HCT116 (cell line): ENCODE data around the gene PLB1. TPM values are rescaled to one million over a fixed set of nuclear protein-coding genes. Genes with fewer than 3 reads are reported as not detected.
A peak's percentile ranks its signal among the peaks of the same experiment; 100 is the strongest.

ENCODE experiments used
- ATAC-seq: fragments of 200-7000 bp; cut with Tn5 transposase; 2 replicates; pipeline ENCODE4 v1.9.1; 2020; ENCODE audit warnings: mild to moderate bottlenecking, moderate library complexity
- BruUV-seq: library from RNA; stranded (reverse); fragments of 400-500 nt; replicated peaks from 2 replicates; lab custom pipeline; 2021; lab: Mats Ljungman, UMichigan
- CTCF ChIA-PET: fragments of 300-600 bp; sonication (Branson Sonifier 250); formaldehyde crosslinking; loops from one replicate; lab custom pipeline; 2021; ENCODE audit warnings: antibody characterized with exemption; lab: Charles Lee
- POLR2A ChIA-PET: fragments of 300-600, 350-600 bp; sonication (Branson Sonifier 250); formaldehyde crosslinking; loops from one replicate; lab custom pipeline; 2021; ENCODE audit warnings: antibody characterized with exemption; lab: Charles Lee
- RAD21 ChIA-PET, 2 experiments: fragments of 300-600 bp; sonication (Branson Sonifier 250); formaldehyde crosslinking; loops; one replicate each; lab custom pipeline; 2023; ENCODE audit warnings: low total read pairs in 2 of 2; ENCODE audit not compliant: uncharacterized antibody in 2 of 2, unreplicated experiment in 2 of 2, low non-redundant PET in 1 of 2; lab: Charles Lee
- DNase-seq: peaks from one replicate; pipeline ENCODE4 v3.0.0-alpha.2; 2010; ENCODE audit warnings: low read depth, low spot score
- H2AFZ ChIP-seq: fragments of 200-600 bp; shearing (Covaris generic), sonication (generic); 2 replicates; pipeline ENCODE4 v1.6.1; 2017; ENCODE audit warnings: low read depth, mixed run types, mixed read lengths, antibody characterized with exemption, low read length; ENCODE audit not compliant: poor library complexity, severe bottlenecking
- H3K27ac ChIP-seq: 2 replicates; pipeline ENCODE4 v1.5.1; 2012; ENCODE audit warnings: low read depth, low read length
- H3K27me3 ChIP-seq: fragments of 200-600 bp; sonication (generic); 2 replicates; pipeline ENCODE4 v1.6.1; 2016; ENCODE audit warnings: mixed run types, low read length, mixed read lengths; ENCODE audit not compliant: insufficient read depth
- H3K36me3 ChIP-seq, 2 experiments: fragments of 200-500 bp in 1 of 2; fragments of 200-600 bp in 1 of 2; sonication (Bioruptor generic) in 1 of 2; sonication (generic) in 1 of 2; 2 replicates each; pipeline versions ENCODE4 v1.5.1 to v1.6.1; 2014 to 2016; ENCODE audit warnings: low read length in 2 of 2, inconsistent platforms in 1 of 2, mixed read lengths in 1 of 2, mixed run types in 1 of 2; ENCODE audit not compliant: insufficient read depth in 2 of 2, control insufficient read depth in 1 of 2
- H3K4me1 ChIP-seq, 2 experiments: fragments of 200-600 bp in 1 of 2; sonication (generic) in 1 of 2; 2 replicates each; pipeline versions ENCODE4 v1.5.1 to v1.6.1; 2012 to 2017; ENCODE audit warnings: low read length in 2 of 2, inconsistent platforms in 1 of 2, mild to moderate bottlenecking in 1 of 2, mixed read lengths in 1 of 2, mixed run types in 1 of 2, moderate library complexity in 1 of 2; ENCODE audit not compliant: insufficient read depth in 2 of 2, control insufficient read depth in 1 of 2
- H3K4me2 ChIP-seq: fragments of 200-600 bp; sonication (generic); 2 replicates; pipeline ENCODE4 v1.6.1; 2017; ENCODE audit warnings: mixed run types, low read length, mixed read lengths
- H3K4me3 ChIP-seq, 2 experiments: fragments of 200-600 bp in 1 of 2; sonication (generic) in 1 of 2; replicated peaks in 1 of 2; 2 replicates each; pipeline ENCODE4 v1.5.1; 2011 to 2016; ENCODE audit warnings: low read length in 2 of 2, control low read depth in 1 of 2, low read depth in 1 of 2, mild to moderate bottlenecking in 1 of 2, mixed read lengths in 1 of 2, mixed run types in 1 of 2
- H3K79me2 ChIP-seq: fragments of 200-600 bp; sonication (generic); 2 replicates; pipeline ENCODE4 v1.6.1; 2017; ENCODE audit warnings: mild to moderate bottlenecking, mixed run types, low read length, moderate library complexity, mixed read lengths; ENCODE audit not compliant: insufficient read depth
- H3K9ac ChIP-seq: fragments of 200-600 bp; sonication (generic); 2 replicates; pipeline ENCODE4 v1.6.1; 2016; ENCODE audit warnings: low read length, mixed read lengths
- H3K9me2 ChIP-seq: fragments of 200-600 bp; sonication (generic), shearing (Covaris generic); 2 replicates; pipeline ENCODE4 v1.6.1; 2017; ENCODE audit warnings: mixed run types, mild to moderate bottlenecking, moderate library complexity; ENCODE audit not compliant: insufficient read depth
- H3K9me3 ChIP-seq, 2 experiments: fragments of 200-500 bp in 1 of 2; fragments of 200-600 bp in 1 of 2; sonication (Bioruptor generic) in 1 of 2; sonication (generic) in 1 of 2; 2 replicates each; pipeline ENCODE4 v1.6.1; 2014 to 2017; ENCODE audit warnings: low read length in 2 of 2, mixed read lengths in 2 of 2, inconsistent platforms in 1 of 2, low read depth in 1 of 2, mild to moderate bottlenecking in 1 of 2, mixed run types in 1 of 2, moderate library complexity in 1 of 2; ENCODE audit not compliant: control insufficient read depth in 1 of 2, insufficient read depth in 1 of 2
- H4K20me1 ChIP-seq: fragments of 200-600 bp; sonication (generic), shearing (Covaris generic); 2 replicates; pipeline ENCODE4 v1.6.1; 2017; ENCODE audit warnings: mixed run types, mild to moderate bottlenecking, moderate library complexity; ENCODE audit not compliant: insufficient read depth
- CEBPB ChIP-seq: IDR thresholded peaks from 2 replicates; pipeline ENCODE4 v1.6.1; 2012; ENCODE audit warnings: low read depth
- CTCF ChIP-seq, 3 experiments: fragments of 200-600 bp in 1 of 3; sonication (generic) in 1 of 3; IDR thresholded peaks in 2 of 3; conservative IDR thresholded peaks in 1 of 3; 2 replicates each; pipeline ENCODE4 v1.5.1; 2012 to 2017; ENCODE audit warnings: low read depth in 2 of 3, low read length in 2 of 3, antibody characterized with exemption in 1 of 3, borderline replicate concordance in 1 of 3, control low read depth in 1 of 3, mild to moderate bottlenecking in 1 of 3, mixed read lengths in 1 of 3, mixed run types in 1 of 3, moderate library complexity in 1 of 3; ENCODE audit not compliant: insufficient read depth in 1 of 3
- SRF ChIP-seq: IDR thresholded peaks from 2 replicates; pipeline ENCODE4 v1.6.1; 2012; ENCODE audit warnings: low read depth
- YY1 ChIP-seq: IDR thresholded peaks from 2 replicates; pipeline ENCODE4 v1.6.1; 2011; ENCODE audit warnings: low read length, low read depth, moderate library complexity, mild to moderate bottlenecking; ENCODE audit not compliant: insufficient replicate concordance; ENCODE audit errors: extremely low read depth
- ZBTB33 ChIP-seq: IDR thresholded peaks from 2 replicates; pipeline ENCODE4 v1.6.1; 2011; ENCODE audit warnings: mild to moderate bottlenecking, low read length, moderate library complexity; ENCODE audit not compliant: insufficient replicate concordance; ENCODE audit errors: extremely low read depth
- ZFX ChIP-seq: fragments of 450-650 bp; IDR thresholded peaks from 2 replicates; pipeline ENCODE4 v1.6.1; 2017
- intact Hi-C: fragments of 100-400 bp; cut with micrococcal nuclease; formaldehyde crosslinking; loops from 2 replicates; pipeline ENCODE4 v1.10.0; 2022
- total RNA-seq: library from RNA; stranded (reverse); gene quantifications from one replicate; pipeline ENCODE4 v1.2.1, GENCODE V29; 2021; ENCODE audit not compliant: unreplicated experiment

PLB1 gene
- total RNA-seq, 1 experiment from 2014 or later: 0.49 TPM

DNA sequence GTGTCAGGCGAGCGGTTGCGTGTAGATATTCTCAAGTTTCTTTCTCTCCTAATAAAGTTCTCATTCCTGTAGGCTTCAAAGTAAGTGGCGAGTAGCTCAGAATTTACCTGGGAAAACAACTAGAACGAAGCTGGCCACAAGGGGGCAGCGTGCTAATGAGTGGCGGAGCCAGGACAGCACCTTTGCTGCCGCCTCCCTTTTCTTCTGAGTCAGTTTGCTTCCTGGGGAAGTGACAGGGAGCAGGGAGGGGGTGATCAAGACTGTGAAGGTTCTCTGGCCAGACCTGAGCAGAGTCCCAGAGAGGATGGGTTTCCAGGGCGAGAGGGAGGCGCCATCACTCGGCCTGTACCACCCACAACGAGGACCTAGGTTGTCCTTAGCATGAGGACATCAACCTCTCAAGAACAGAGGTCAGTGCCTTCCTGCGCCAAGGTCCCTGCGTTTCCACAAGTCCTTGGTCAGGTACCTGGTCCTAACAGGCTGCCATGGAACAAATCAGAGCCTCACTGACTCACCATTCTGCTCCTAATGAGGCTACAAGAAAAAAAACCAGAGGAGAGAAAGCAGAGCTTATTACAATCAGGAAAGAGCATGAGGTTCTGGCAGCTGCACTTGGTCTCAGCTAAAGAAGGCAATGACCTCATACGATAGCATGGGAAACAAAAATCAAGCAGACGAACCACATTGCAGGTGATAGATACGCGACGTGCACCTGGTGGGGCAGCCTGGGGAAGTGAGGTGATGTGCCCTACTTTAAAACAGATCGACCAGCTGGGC lies 98.7 kb downstream of the PLB1 start (continued):
- peak; percentile 13 for TF ChIP-seq ZBTB33
- no peak for TF ChIP-seq CEBPB

GRCh38 chr2:28595323-28595722 lies 99.5 kb downstream of the PLB1 start:
- Histone ChIP-seq H3K9ac (no peak overlapping the region), H2AFZ (no peak overlapping the region), H3K4me2 (no peak overlapping the region), H4K20me1 (no peaks in the 10 kb centered on the region), H3K36me3 (no peaks in the 10 kb centered on the region), H3K9me3 (no peaks in the 10 kb centered on the region), H3K79me2 (no peaks in the 10 kb centered on the region), H3K4me1 (peaks cover 20 to 50% of the 10 kb centered on the region in 2 experiments)
- DNase-seq (no peak), ATAC-seq (no peak)
- ChIA-PET POLR2A (interaction anchor here (1.7 to 2.3 kb wide), 3 partner anchors 11 to 156 kb away, joined by 6 to 11 read pairs (median 8); partner anchors contain the start of gene PPP1CB), CTCF (interaction anchor here (1.1 to 3.8 kb wide), 14 partner anchors 8 to 225 kb away, joined by 3 to 33 read pairs (median 8); partner anchors contain the start of gene PPP1CB), RAD21 (interaction anchor here (1.4 to 2.1 kb wide), 3 partner anchors 28 to 156 kb away, joined by 6 to 12 read pairs (median 9); partner anchors contain the start of gene PPP1CB (in 1 of the 2))
- intact Hi-C loops: loop anchor here (10.0 kb wide), 1 partner anchor 299 kb away; the partner anchor contains the start of gene WDR43
- no peak for TF ChIP-seq YY1
- no peak for TF ChIP-seq CTCF (IDR thresholded peaks at IDR 0.05 in 2 of 3, conservative IDR thresholded peaks at IDR 0.05 in 1 of 3; ENCODE audit: borderline replicate concordance in 1 of 3, insufficient read depth in 1 of 3, low read depth in 2 of 3, low read length in 2 of 3)
- TF ChIP-seq CEBPB: no peak
- TF ChIP-seq ZFX: no peak
- no peak for TF ChIP-seq SRF
- TF ChIP-seq, all 23 proteins: peak for 0
- BruUV-seq: no TSS peak
- Histone ChIP-seq H3K9me2 (no peaks in the 10 kb centered on the region), H3K4me3 (no peak overlapping the region), H3K27ac (no peak overlapping the region), H3K27me3 (no peaks in the 10 kb centered on the region)
